Lung (tissue), 12 donors: ENCODE measurements around the gene EFCAB12. TPM values are rescaled to one million over a fixed set of nuclear protein-coding genes. Genes with fewer than 3 reads are reported as not detected.

ENCODE experiments used
- ATAC-seq: fragments of 200-7000 bp; cut with Tn5 transposase; one replicate; pipeline ENCODE4 v1.9.1; 2020; ENCODE audit warnings: moderate number of reproducible peaks; ENCODE audit not compliant: insufficient read depth, low FRiP score
- DNase-seq, 3 donors: peaks; one replicate each; pipeline ENCODE4 v3.0.0-alpha.2; 2013 to 2017
- H3K27ac ChIP-seq, 2 donors: one replicate each; pipeline ENCODE4 v1.5.1; 2013; ENCODE audit warnings: mild to moderate bottlenecking in 2 of 2, moderate library complexity in 2 of 2, control low read depth in 1 of 2, inconsistent platforms in 1 of 2, low read depth in 1 of 2, low read length in 1 of 2
- H3K27me3 ChIP-seq, 3 donors: one replicate each; pipeline ENCODE4 v1.5.1; 2013; ENCODE audit warnings: low read length in 2 of 3; ENCODE audit not compliant: control insufficient read depth in 3 of 3, insufficient read depth in 3 of 3
- H3K36me3 ChIP-seq, 4 donors: one replicate each; pipeline ENCODE4 v1.5.1; 2013; ENCODE audit warnings: low read length in 4 of 4, mild to moderate bottlenecking in 1 of 4, moderate library complexity in 1 of 4; ENCODE audit not compliant: control insufficient read depth in 4 of 4, insufficient read depth in 4 of 4
- H3K4me1 ChIP-seq, 5 donors: one replicate each; pipeline ENCODE4 v1.5.1; 2013; ENCODE audit warnings: low read length in 5 of 5, mild to moderate bottlenecking in 2 of 5, moderate library complexity in 1 of 5; ENCODE audit not compliant: control insufficient read depth in 5 of 5, insufficient read depth in 5 of 5
- H3K4me3 ChIP-seq: one replicate; pipeline ENCODE4 v1.5.1; 2013; ENCODE audit warnings: mild to moderate bottlenecking, control low read depth, moderate library complexity
- H3K9ac ChIP-seq, 2 donors: one replicate each; pipeline ENCODE4 v1.5.1; 2013; ENCODE audit warnings: low read length in 2 of 2, control low read depth in 1 of 2; ENCODE audit not compliant: insufficient read depth in 1 of 2
- H3K9me3 ChIP-seq, 4 donors: one replicate each; pipeline ENCODE4 v1.5.1; 2013; ENCODE audit warnings: low read length in 3 of 4, mild to moderate bottlenecking in 1 of 4, moderate library complexity in 1 of 4; ENCODE audit not compliant: control insufficient read depth in 4 of 4, insufficient read depth in 3 of 4
- WGBS, 2 donors: extraction: QIAGEN DNeasy Blood & Tissue Kit; methylation state at CpG; one replicate each; pipeline ENCODE4 v1.1.7; 2013; 5-methylcytosine and 5-hydroxymethylcytosine counted together
- polyA plus RNA-seq, 2 donors: library from polyadenylated mRNA; stranded (reverse); fragments of 200-250 nt; gene quantifications; one replicate each; pipeline ENCODE4 v1.2.1, GENCODE V29; 2013
- total RNA-seq, 2 donors: library from RNA; depleted of rRNA in 1 of 2; stranded (reverse); fragments of >200 nt in 1 of 2; gene quantifications; one replicate each; pipeline ENCODE4 v1.2.1, GENCODE V29; 2014 to 2021
- TF ChIP-seq, protein P1 (sequence below): IDR thresholded peaks from 2 replicates; pipeline ENCODE4 v1.5.1; 2012; ENCODE audit warnings: mild to moderate bottlenecking; ENCODE audit errors: control extremely low read depth, extremely low read depth
- donor health status: control.
- donor health status: control.
- donor health status: Bipolar disorder and iron deficiency.
- donor health status: healthy.
- donor health status: DM: yes; HTN: yes; CAD: no.

EFCAB12 gene
- total and polyA plus RNA-seq, 4 donors: 2.6 to 8.8 (median 3.3) TPM

DNA sequence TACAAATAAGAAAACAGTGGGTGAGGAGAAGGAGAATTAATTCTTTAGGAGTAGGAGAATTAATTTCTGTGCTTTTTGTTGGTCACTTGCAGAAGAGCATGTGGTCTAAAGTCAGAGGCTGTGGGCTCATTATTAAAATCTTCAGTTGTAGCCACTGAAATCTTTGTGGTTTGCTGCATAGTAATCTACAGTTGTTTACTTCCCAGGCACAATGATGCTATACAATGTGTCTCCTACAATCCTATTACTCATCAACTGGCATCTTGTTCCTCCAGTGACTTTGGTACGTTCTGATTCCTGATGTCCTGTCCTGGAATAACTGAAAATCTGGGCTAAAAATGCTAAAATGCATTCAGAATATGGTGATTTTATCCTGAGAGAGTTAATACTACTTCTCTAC is 32.6 kb upstream of the EFCAB12 start:
- Histone ChIP-seq H3K36me3 (peaks cover 6 to 38% (median 16%) of the 10 kb centered on the region in 4 donors), H3K27me3 (no peaks in the 10 kb centered on the region), H3K4me1 (no peaks in the 10 kb centered on the region), H3K9me3 (no peaks in the 10 kb centered on the region), H3K27ac (peak overlapping the region in 1 of 2 donors; percentile 92), H3K9ac (no peak overlapping the region), H3K4me3 (no peak overlapping the region)
- TF ChIP-seq, protein P1, sequence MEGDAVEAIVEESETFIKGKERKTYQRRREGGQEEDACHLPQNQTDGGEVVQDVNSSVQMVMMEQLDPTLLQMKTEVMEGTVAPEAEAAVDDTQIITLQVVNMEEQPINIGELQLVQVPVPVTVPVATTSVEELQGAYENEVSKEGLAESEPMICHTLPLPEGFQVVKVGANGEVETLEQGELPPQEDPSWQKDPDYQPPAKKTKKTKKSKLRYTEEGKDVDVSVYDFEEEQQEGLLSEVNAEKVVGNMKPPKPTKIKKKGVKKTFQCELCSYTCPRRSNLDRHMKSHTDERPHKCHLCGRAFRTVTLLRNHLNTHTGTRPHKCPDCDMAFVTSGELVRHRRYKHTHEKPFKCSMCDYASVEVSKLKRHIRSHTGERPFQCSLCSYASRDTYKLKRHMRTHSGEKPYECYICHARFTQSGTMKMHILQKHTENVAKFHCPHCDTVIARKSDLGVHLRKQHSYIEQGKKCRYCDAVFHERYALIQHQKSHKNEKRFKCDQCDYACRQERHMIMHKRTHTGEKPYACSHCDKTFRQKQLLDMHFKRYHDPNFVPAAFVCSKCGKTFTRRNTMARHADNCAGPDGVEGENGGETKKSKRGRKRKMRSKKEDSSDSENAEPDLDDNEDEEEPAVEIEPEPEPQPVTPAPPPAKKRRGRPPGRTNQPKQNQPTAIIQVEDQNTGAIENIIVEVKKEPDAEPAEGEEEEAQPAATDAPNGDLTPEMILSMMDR: no peak
- 93 to 97% methylated on average over 1 of the region's 1 CpG for WGBS, 2 donors
- ATAC-seq (no peak), DNase-seq (no peak)

DNA sequence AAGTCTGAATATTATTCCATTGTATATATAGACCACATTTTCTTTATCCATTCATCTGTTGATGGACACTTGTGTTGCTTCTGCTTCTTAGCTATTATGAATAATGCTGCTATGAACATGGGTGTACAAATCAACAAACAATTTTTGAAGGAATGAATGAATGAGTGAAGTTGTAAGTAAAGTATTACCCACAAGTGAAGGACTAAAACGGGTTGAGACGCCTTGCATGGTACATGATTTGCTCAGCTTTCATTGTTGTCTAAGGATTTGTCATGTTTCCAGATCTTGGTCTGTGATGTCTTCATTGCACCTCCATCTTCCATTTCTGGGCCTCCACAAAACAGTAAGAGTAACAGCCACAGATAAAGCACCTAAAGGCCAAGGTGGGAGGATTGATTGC is 32.1 kb upstream of the EFCAB12 start:
- H3K27me3 ChIP-seq: no peaks in the 10 kb centered on the region
- DNase-seq (no peak), ATAC-seq (no peak)
- peaks cover 6 to 42% (median 16%) of the 10 kb centered on the region in 4 donors for H3K36me3 ChIP-seq
- TF ChIP-seq, protein P1: no peak
- H3K4me3 ChIP-seq: no peak overlapping the region
- peak overlapping the region in 1 of 2 donors; percentile 92 for H3K27ac ChIP-seq
- H3K9ac ChIP-seq: no peak overlapping the region
- 93 to 100% methylated on average over 2 of the region's 2 CpGs for whole genome bisulfite sequencing, 2 donors
- H3K9me3 ChIP-seq: no peaks in the 10 kb centered on the region
- no peaks in the 10 kb centered on the region for H3K4me1 ChIP-seq

- Histone ChIP-seq H3K9ac (no peak overlapping the region), H3K4me3 (no peak overlapping the region), H3K4me1 (no peaks in the 10 kb centered on the region), H3K36me3 (peaks cover 6 to 42% (median 16%) of the 10 kb centered on the region in 4 donors), H3K27ac (no peak overlapping the region), H3K9me3 (no peaks in the 10 kb centered on the region), H3K27me3 (no peaks in the 10 kb centered on the region)
- no peak for DNase-seq
- 90 to 95% methylated on average over 3 of the region's 3 CpGs for WGBS, 2 donors
- ATAC-seq: no peak
- TF ChIP-seq, protein P1: no peak
Measured at GRCh38 chr3:129460155-129460554, 31.7 kb upstream of the EFCAB12 start.

DNA sequence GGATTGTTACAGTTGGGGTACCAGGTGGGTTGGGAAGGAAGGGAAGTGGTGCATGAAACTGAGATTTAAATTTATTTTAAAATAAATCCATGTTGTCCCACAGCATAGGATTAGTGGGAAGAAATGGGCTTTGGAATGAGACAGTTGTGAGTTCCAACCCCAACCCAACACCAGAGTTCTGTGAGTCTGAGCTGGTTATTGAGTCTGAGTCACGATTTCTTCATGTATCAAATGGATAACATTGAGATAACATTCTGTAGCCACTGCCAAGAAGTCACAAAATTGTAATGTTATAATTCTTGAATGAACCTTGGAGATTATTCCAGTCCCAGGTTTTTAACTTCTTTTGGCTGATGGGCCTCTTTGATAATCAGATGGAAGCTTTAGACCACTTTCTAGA is 25.3 kb upstream of the EFCAB12 start:
- Histone ChIP-seq H3K9me3 (no peaks in the 10 kb centered on the region), H3K9ac (no peak overlapping the region), H3K4me3 (no peak overlapping the region), H3K27ac (no peak overlapping the region), H3K27me3 (no peaks in the 10 kb centered on the region), H3K4me1 (peaks cover 0 to 16% (median 3%) of the 10 kb centered on the region in 5 donors), H3K36me3 (peaks cover 10 to 30% (median 12%) of the 10 kb centered on the region in 4 donors)
- WGBS, 2 donors: 85 to 90% methylated on average over 1 of the region's 1 CpG
- DNase-seq (no peak), ATAC-seq (no peak)
- TF ChIP-seq, protein P1: no peak
